Neutrophil (primary cell): Measurements from ENCODE around the gene SP3.

Experiments used
- H3K27ac ChIP-seq: fragments of 200-600 bp; sonication (generic); 2 replicates; pipeline ENCODE4 v1.5.1; 2016; ENCODE audit warnings: mild to moderate bottlenecking, moderate library complexity
- H3K27me3 ChIP-seq: fragments of 200-600 bp; sonication (generic); 2 replicates; pipeline ENCODE4 v1.6.0; 2016; ENCODE audit warnings: mild to moderate bottlenecking
- H3K36me3 ChIP-seq: fragments of 200-600 bp; sonication (generic); 2 replicates; pipeline ENCODE4 v1.5.1; 2017
- H3K4me1 ChIP-seq, 2 experiments: fragments of 200-600 bp in 1 of 2; sonication (generic) in 1 of 2; 1 replicate in 1 of 2; 2 replicates in 1 of 2; pipeline versions ENCODE4 v1.5.1 to v1.6.1; 2013 to 2016; ENCODE audit warnings: low read depth in 1 of 2, low read length in 1 of 2, mild to moderate bottlenecking in 1 of 2, moderate library complexity in 1 of 2; ENCODE audit not compliant: control insufficient read depth in 1 of 2, insufficient read depth in 1 of 2
- H3K4me3 ChIP-seq, 2 experiments: fragments of 200-600 bp in 1 of 2; sonication (generic) in 1 of 2; 1 replicate in 1 of 2; 2 replicates in 1 of 2; pipeline ENCODE4 v1.5.1; 2013 to 2016; ENCODE audit warnings: low read depth in 1 of 2, low read length in 1 of 2, mild to moderate bottlenecking in 1 of 2, moderate library complexity in 1 of 2
- H3K9me3 ChIP-seq: fragments of 200-600 bp; sonication (generic); 2 replicates; pipeline ENCODE4 v1.5.1; 2016
- TF ChIP-seq, protein P1 (sequence below): fragments of 200-600 bp; sonication (generic); IDR thresholded peaks from 2 replicates; pipeline ENCODE4 v1.5.1; 2016; ENCODE audit warnings: antibody characterized with exemption

SP3 gene

DNA sequence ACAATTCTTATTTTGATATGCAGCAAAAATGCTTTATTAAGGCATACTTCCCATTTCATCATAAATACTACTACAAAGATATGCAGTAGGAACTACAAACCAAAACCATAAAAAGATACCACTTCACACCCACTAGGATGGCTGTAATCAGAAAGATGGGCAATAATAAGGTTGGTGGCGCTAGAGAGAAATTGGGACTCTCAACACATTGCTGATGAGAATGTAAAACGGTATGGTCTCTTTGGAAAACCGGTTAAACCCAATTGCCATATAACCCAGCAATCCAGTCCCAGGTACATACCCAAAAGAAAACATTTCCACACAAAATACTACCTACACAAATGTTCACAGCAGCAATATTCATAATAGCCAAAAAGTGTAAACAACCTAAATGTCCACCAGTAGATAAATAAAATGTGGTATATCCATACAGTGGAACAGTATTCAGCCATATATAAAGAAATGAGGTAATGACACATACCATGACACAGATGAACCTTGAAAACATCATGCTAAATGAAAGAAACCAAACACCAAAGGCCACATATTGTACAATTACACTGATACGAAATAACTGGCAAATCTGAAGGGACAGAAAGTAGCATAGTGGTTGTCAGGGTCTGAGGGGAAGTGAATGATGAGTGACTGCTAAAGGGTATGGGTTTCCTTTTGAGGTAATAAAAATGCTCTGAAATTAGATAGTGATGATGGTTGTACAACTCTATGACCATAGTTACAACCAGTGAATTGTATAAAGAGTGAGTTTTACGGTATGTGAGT is 12.7 kb downstream of the SP3 start:
- peak overlapping the region in 1 of 2 experiments; percentile 29 for H3K4me3 ChIP-seq
- peaks cover 33% of the 10 kb centered on the region for H3K36me3 ChIP-seq
- peak overlapping the region; percentile 90 for H3K27ac ChIP-seq
- peaks cover 98 to 100% of the 10 kb centered on the region in 2 experiments for H3K4me1 ChIP-seq
- H3K9me3 ChIP-seq, result no peaks in the 10 kb centered on the region
- no peaks in the 10 kb centered on the region for H3K27me3 ChIP-seq
- TF ChIP-seq, protein P1, sequence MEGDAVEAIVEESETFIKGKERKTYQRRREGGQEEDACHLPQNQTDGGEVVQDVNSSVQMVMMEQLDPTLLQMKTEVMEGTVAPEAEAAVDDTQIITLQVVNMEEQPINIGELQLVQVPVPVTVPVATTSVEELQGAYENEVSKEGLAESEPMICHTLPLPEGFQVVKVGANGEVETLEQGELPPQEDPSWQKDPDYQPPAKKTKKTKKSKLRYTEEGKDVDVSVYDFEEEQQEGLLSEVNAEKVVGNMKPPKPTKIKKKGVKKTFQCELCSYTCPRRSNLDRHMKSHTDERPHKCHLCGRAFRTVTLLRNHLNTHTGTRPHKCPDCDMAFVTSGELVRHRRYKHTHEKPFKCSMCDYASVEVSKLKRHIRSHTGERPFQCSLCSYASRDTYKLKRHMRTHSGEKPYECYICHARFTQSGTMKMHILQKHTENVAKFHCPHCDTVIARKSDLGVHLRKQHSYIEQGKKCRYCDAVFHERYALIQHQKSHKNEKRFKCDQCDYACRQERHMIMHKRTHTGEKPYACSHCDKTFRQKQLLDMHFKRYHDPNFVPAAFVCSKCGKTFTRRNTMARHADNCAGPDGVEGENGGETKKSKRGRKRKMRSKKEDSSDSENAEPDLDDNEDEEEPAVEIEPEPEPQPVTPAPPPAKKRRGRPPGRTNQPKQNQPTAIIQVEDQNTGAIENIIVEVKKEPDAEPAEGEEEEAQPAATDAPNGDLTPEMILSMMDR, result no peak

DNA sequence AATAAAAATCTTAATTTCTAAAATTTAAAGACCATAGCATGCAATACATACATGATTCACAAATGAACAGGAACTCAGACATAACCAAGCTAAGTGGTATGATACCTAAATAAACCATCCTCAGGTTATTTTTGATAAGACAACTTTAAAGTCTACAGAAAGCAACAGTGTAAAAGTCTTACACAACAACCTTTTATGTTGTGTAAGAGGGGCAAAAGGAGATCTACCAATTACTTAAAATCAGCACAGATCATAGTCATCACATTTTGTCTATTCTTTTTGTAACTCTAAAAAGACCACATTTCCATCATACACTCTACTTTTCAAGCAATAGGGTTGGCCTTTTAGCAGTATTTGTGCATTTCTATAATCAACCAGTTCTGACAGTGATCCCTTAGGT is 16.3 kb downstream of the SP3 start:
- no peaks in the 10 kb centered on the region for H3K9me3 ChIP-seq
- H3K4me1 ChIP-seq, result peaks cover 67 to 75% of the 10 kb centered on the region in 2 experiments
- H3K4me3 ChIP-seq, result no peak overlapping the region
- no peaks in the 10 kb centered on the region for H3K27me3 ChIP-seq
- H3K27ac ChIP-seq, result peak overlapping the region; percentile 90
- TF ChIP-seq, protein P1, result no peak
- H3K36me3 ChIP-seq, result peaks cover 10% of the 10 kb centered on the region

DNA sequence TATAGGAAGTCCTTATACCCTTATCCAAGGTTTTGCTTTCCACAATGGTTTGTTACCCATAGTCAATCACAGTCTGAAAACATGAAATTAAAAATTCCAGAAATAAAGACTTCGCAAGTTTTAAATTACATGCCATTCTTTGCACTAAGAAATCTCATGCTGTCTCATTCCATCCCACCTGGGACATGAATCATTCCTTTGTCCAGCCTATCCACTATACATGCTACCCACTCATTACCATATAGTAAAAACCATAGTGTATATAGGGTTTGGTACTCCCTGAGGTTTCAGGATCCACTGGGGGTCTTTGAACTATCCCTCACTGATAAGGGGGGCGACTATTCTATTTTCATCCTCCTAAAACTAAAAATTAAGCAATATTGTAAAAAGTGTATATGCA is 17.0 kb downstream of the SP3 start:
- TF ChIP-seq, protein P1, result no peak
- no peaks in the 10 kb centered on the region for H3K9me3 ChIP-seq
- peaks cover 65 to 68% of the 10 kb centered on the region in 2 experiments for H3K4me1 ChIP-seq

DNA sequence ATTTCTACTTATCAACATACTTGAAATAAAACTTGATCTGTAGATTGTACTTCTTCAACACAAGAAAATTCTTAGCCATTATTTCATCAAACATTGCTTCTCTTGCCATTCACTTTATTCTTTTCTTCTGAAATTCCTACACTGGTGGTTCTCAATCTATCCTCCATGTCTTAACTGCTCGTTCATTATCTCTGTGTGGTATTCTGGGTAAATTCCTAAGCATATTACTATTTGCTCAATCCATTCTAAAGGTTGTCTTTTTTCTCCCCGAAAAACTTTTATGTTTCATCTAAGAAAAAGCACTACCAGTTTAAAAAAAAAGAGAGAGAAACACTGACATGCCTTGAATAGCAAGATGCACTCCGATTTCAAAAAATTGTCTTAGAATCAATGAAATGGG is 18.0 kb downstream of the SP3 start:
- no peaks in the 10 kb centered on the region for H3K9me3 ChIP-seq
- TF ChIP-seq, protein P1, result no peak
- no peaks in the 10 kb centered on the region for H3K36me3 ChIP-seq
- peak overlapping the region; percentile 60 for H3K27ac ChIP-seq
- H3K4me1 ChIP-seq, result peaks cover 65 to 68% of the 10 kb centered on the region in 2 experiments
- H3K4me3 ChIP-seq, result no peak overlapping the region
- no peaks in the 10 kb centered on the region for H3K27me3 ChIP-seq

More for the DNA sequence above, 17.0 kb downstream of the SP3 start:
- Histone ChIP-seq H3K27ac (peak overlapping the region; percentile 90), H3K4me3 (no peak overlapping the region), H3K27me3 (no peaks in the 10 kb centered on the region), H3K36me3 (peaks cover 5% of the 10 kb centered on the region)

DNA sequence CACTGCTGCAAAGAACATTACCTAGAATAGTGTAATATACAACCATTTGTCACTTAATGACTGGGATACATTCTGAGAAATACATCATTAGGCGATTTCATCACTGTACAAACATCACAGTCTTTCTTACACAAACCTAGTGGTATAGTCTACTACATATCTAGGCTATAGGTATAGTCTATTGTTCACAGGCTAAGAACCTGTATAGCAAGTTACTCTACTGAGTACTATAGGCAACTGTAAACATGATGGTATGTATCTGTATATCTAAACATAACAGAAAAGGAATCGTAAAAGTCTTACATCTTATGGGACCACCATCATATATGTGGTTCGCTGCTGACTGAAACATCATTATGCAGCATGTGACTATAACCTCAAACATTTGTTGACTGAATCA is 21.4 kb downstream of the SP3 start:
- H3K4me3 ChIP-seq, result no peak overlapping the region
- no peaks in the 10 kb centered on the region for H3K27me3 ChIP-seq
- TF ChIP-seq, protein P1, result no peak
- no peaks in the 10 kb centered on the region for H3K36me3 ChIP-seq
- H3K4me1 ChIP-seq, result peaks cover 65 to 68% of the 10 kb centered on the region in 2 experiments
- peak overlapping the region; percentile 85 for H3K27ac ChIP-seq
- H3K9me3 ChIP-seq, result no peaks in the 10 kb centered on the region
